WERI-Rb-1 (cell line): Measurements from ENCODE around the gene OR6J1.
"Not testable (repeated sequence)": the region's sequence is repeated elsewhere in the genome, so short reads cannot be mapped to it uniquely, and the experiment has no call there.

Experiments used
- DNase-seq: peaks from one replicate; pipeline ENCODE4 v3.0.0-alpha.2; 2020
- H3K27ac ChIP-seq: fragments of 250-450 bp; sonication (Bioruptor Pico); 2 replicates; pipeline ENCODE4 v1.5.1; 2020; ENCODE audit warnings: mild to moderate bottlenecking, moderate library complexity
- H3K27me3 ChIP-seq: fragments of 250-450 bp; sonication (Bioruptor Pico); 2 replicates; pipeline ENCODE4 v1.5.1; 2021; ENCODE audit warnings: mild to moderate bottlenecking, low read depth, moderate library complexity; ENCODE audit not compliant: insufficient read depth, severe bottlenecking
- H3K36me3 ChIP-seq: fragments of 250-450 bp; sonication (Bioruptor Pico); 2 replicates; pipeline ENCODE4 v1.5.1; 2020; ENCODE audit warnings: mild to moderate bottlenecking, moderate library complexity
- H3K4me3 ChIP-seq: 2 replicates; pipeline ENCODE4 v1.5.1; 2011; ENCODE audit warnings: low read depth, mild to moderate bottlenecking, control low read depth, low read length
- H3K9me3 ChIP-seq: fragments of 250-450 bp; sonication (Bioruptor Pico); 2 replicates; pipeline ENCODE4 v1.5.1; 2021; ENCODE audit warnings: mild to moderate bottlenecking, moderate library complexity; ENCODE audit not compliant: severe bottlenecking
- TF ChIP-seq, protein P1 (sequence below): IDR thresholded peaks from 2 replicates; pipeline ENCODE4 v1.5.1; 2011; ENCODE audit warnings: low read depth, mild to moderate bottlenecking, control low read depth, inconsistent platforms, low read length

Gene OR6J1

DNA sequence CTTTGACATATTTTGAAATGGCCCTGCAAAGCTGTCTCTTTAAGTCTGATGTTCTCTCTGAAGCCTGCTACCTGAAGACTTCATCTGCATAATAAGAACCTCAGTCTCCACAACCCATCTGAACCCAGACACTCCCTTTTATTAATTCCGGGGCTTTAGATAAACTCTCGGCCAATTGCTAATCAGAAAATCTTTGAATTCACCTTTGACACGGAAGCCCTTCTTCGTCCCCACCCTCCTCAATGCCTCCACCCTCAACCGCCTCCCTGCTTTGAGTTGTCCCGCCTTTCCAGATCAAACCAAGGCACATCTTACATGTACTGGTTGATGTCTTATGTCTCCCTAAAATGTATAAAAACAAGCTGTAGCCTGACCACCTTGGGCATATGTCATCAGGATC, 17.6 kb downstream of the OR6J1 start:
- TF ChIP-seq, protein P1, sequence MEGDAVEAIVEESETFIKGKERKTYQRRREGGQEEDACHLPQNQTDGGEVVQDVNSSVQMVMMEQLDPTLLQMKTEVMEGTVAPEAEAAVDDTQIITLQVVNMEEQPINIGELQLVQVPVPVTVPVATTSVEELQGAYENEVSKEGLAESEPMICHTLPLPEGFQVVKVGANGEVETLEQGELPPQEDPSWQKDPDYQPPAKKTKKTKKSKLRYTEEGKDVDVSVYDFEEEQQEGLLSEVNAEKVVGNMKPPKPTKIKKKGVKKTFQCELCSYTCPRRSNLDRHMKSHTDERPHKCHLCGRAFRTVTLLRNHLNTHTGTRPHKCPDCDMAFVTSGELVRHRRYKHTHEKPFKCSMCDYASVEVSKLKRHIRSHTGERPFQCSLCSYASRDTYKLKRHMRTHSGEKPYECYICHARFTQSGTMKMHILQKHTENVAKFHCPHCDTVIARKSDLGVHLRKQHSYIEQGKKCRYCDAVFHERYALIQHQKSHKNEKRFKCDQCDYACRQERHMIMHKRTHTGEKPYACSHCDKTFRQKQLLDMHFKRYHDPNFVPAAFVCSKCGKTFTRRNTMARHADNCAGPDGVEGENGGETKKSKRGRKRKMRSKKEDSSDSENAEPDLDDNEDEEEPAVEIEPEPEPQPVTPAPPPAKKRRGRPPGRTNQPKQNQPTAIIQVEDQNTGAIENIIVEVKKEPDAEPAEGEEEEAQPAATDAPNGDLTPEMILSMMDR = no peak
- Histone ChIP-seq H3K9me3 (no peaks in the 10 kb centered on the region), H3K27me3 (no peaks in the 10 kb centered on the region), H3K27ac (no peak overlapping the region), H3K4me3 (no peak overlapping the region), H3K36me3 (no peaks in the 10 kb centered on the region)
- DNase-seq = no peak

DNA sequence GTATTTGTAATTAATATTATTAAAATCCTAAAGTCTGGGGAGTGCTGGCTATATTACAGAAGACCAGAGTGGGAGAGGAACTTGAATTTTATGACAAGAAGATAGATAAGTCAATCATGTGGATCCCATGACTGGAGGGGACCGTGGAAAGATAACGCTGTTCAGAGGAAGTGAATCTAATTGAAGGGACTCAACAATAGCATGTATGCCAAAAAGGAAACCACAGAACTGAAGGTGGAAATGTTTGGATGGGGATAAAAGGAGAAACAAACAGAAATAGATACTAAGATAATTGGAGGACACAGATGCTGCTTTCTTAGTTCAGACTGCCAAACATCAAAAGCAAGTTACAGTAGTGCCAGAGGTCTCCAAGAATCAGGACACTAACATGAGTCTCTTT, 21.1 kb downstream of the OR6J1 start:
- no peak overlapping the region for H3K4me3 ChIP-seq
- no peak overlapping the region for H3K27ac ChIP-seq
- no peak for DNase-seq
- no peaks in the 10 kb centered on the region for H3K27me3 ChIP-seq
- no peaks in the 10 kb centered on the region for H3K9me3 ChIP-seq
- TF ChIP-seq, protein P1 = no peak
- H3K36me3 ChIP-seq = no peaks in the 10 kb centered on the region

DNA sequence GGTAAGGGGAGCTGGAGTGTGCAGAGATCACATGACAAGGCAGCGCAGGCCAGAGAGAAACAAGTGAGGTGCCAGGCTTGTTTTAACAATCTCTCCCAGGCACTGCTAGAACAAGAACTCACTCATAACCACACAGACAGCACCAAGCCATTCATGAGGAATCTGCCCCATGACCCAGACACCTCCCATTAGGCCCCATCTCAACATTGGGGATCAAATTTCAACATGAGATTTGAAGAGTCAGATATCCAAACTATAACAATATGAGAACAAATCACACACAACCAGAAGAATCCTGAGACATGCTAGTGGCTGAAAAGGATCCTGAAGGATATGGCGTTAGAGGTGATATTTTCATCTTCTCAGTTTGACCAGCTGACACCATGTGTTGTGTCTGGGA, 21.9 kb downstream of the OR6J1 start:
- Histone ChIP-seq H3K27me3 (no peaks in the 10 kb centered on the region), H3K4me3 (no peak overlapping the region), H3K9me3 (no peaks in the 10 kb centered on the region), H3K27ac (no peak overlapping the region), H3K36me3 (no peaks in the 10 kb centered on the region)
- TF ChIP-seq, protein P1 = no peak
- DNase-seq = no peak

DNA sequence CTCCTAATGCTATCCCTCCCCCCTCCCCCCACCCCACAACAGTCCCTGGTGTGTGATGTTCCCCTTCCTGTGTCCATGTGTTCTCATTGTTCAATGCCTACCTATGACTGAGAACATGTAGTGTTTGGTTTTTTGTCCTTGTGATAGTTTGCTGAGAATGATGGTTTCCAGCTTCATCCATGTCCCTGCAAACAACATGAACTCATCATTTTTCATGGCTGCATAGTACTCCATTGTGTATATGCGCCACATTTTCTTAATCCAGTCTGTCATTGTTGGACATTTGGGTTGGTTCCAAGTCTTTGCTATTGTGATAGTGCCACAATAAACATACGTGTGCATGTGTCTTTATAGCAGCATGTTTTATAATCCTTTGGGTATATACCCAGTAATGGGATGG, 28.4 kb downstream of the OR6J1 start:
- not testable (repeated sequence) for H3K9me3 ChIP-seq, H3K27ac ChIP-seq, H3K27me3 ChIP-seq, DNase-seq, H3K36me3 ChIP-seq, H3K4me3 ChIP-seq

DNA sequence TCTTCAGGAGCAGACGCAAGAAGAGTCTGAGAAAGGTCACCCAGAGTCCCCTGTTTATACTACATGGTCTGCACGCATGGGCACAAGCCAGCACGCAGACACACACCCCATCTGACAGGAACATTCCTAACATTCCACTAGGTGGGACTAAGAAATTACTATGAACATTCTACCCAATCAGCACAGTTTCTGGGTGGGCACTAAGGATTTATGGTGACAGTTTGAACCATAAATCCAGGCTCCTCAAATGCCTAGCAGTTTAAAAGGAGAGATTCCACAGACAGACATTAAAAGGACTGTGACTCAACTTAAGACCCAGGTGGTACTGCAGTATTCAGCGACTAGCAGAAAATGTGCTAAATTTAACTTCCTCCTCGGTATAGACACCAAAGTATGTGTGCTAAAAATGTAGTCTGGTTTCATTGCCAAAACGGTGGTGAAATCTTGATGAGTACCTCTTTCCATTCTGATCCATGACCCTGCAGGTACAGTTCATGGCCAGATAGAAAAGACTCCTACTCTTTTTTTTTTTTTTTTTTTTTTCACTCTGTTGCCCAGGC, 29.8 kb downstream of the OR6J1 start:
- no peaks in the 10 kb centered on the region for H3K9me3 ChIP-seq
- no peak for DNase-seq
- no peak overlapping the region for H3K27ac ChIP-seq
- peaks cover 21% of the 10 kb centered on the region for H3K36me3 ChIP-seq
- no peaks in the 10 kb centered on the region for H3K27me3 ChIP-seq
- H3K4me3 ChIP-seq = no peak overlapping the region
- TF ChIP-seq, protein P1 = no peak

DNA sequence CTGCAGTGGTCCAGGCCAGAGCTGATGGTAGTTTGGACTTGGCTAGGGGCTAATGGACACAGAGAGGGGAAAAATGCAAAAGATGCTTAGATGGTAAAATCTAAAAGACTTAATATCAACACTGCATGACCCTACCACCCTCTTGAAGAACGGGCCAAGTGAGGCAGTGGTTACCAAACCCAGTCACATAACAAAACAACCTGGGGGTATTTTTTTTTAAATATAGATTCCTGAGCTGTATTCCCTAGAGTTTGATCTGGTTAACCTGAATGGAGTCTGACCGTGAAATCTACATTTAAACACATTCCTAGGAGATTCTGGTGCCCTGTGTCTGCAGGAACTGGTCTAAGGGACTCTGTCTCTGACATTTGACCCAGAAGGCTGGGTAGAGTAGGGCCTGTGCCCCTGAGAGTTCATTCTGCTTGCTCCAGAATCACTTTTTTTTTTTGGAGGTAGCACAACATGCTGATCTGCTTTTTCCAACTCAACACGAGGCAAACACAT, 30.4 kb downstream of the OR6J1 start:
- Histone ChIP-seq H3K9me3 (no peaks in the 10 kb centered on the region), H3K27ac (no peak overlapping the region), H3K4me3 (no peak overlapping the region), H3K36me3 (peaks cover 25% of the 10 kb centered on the region), H3K27me3 (no peaks in the 10 kb centered on the region)
- DNase-seq = no peak
- TF ChIP-seq, protein P1 = no peak
